Activated T-cell treated with anti-CD3 and anti-CD28 coated beads, Interleukin-2, amount 50 U/mL, for 4 hours (primary cell): ENCODE data around the gene JADE1. TPM values are rescaled to one million over a fixed set of nuclear protein-coding genes. Genes with fewer than 3 reads are reported as not detected.

Experiments used
- ATAC-seq, 2 donors: fragments of 200-7000 bp; cut with Tn5 transposase; one replicate each; pipeline ENCODE4 v1.10.0; 2021
- DNase-seq: peaks from one replicate; pipeline ENCODE4 v3.0.0-alpha.2; 2020
- H3K27me3 Mint-ChIP-seq: one replicate; pipeline ENCODE4 v1.8.0; 2021; ENCODE audit warnings: low read depth, mixed read lengths
- H3K36me3 Mint-ChIP-seq: one replicate; pipeline ENCODE4 v1.8.0; 2022; ENCODE audit warnings: mixed read lengths; ENCODE audit not compliant: insufficient read depth
- H3K4me1 Mint-ChIP-seq: one replicate; pipeline ENCODE4 v1.8.0; 2021; ENCODE audit warnings: low read depth, mixed read lengths
- H3K4me3 Mint-ChIP-seq: one replicate; pipeline ENCODE4 v1.8.0; 2021; ENCODE audit warnings: mild to moderate bottlenecking, moderate library complexity, mixed read lengths
- H3K9me3 Mint-ChIP-seq: one replicate; pipeline ENCODE4 v1.8.0; 2021; ENCODE audit warnings: mixed read lengths
- total RNA-seq, 3 donors: library from RNA; stranded (reverse); gene quantifications; one replicate each; pipeline ENCODE4 v1.2.1, GENCODE V29; 2021

JADE1 gene
- total RNA-seq, 3 donors from 2014 or later: 30.0 to 40.5 (median 39.1) TPM

GRCh38 chr4:128865132-128865531 is 55.6 kb downstream of the JADE1 start:
- ATAC-seq: no peak
- Mint-ChIP-seq H3K4me3 (no peak overlapping the region), H3K36me3 (peaks cover 42% of the 10 kb centered on the region), H3K9me3 (no peaks in the 10 kb centered on the region), H3K27me3 (no peaks in the 10 kb centered on the region), H3K4me1 (peaks cover 32% of the 10 kb centered on the region)
- DNase-seq: no peak

- DNase-seq: no peak
- Mint-ChIP-seq H3K4me3 (no peak overlapping the region), H3K4me1 (peaks cover 29% of the 10 kb centered on the region), H3K27me3 (no peaks in the 10 kb centered on the region), H3K36me3 (peaks cover 45% of the 10 kb centered on the region), H3K9me3 (no peaks in the 10 kb centered on the region)
- ATAC-seq: no peak
Measured at GRCh38 chr4:128866269-128866668, 56.8 kb downstream of the JADE1 start.

GRCh38 chr4:128866691-128867090 is 57.2 kb downstream of the JADE1 start:
- H3K27me3 Mint-ChIP-seq: no peaks in the 10 kb centered on the region
- H3K4me3 Mint-ChIP-seq: no peak overlapping the region
- peaks cover 46% of the 10 kb centered on the region for H3K36me3 Mint-ChIP-seq
- no peak for ATAC-seq
- peaks cover 25% of the 10 kb centered on the region for H3K4me1 Mint-ChIP-seq
- no peak for DNase-seq
- H3K9me3 Mint-ChIP-seq: no peaks in the 10 kb centered on the region

- peaks cover 51% of the 10 kb centered on the region for H3K36me3 Mint-ChIP-seq
- no peak for ATAC-seq
- peaks cover 6% of the 10 kb centered on the region for H3K4me1 Mint-ChIP-seq
- H3K4me3 Mint-ChIP-seq: no peak overlapping the region
- no peak for DNase-seq
- no peaks in the 10 kb centered on the region for H3K27me3 Mint-ChIP-seq
- no peaks in the 10 kb centered on the region for H3K9me3 Mint-ChIP-seq
Measured at GRCh38 chr4:128868758-128869157, 59.3 kb downstream of the JADE1 start.

- Mint-ChIP-seq H3K4me1 (peaks cover 6% of the 10 kb centered on the region), H3K36me3 (peaks cover 47% of the 10 kb centered on the region), H3K4me3 (no peak overlapping the region), H3K27me3 (no peaks in the 10 kb centered on the region), H3K9me3 (no peaks in the 10 kb centered on the region)
- ATAC-seq: peak; percentile 38 to 62
- no peak for DNase-seq
Measured at GRCh38 chr4:128869776-128870509, 60.4 kb downstream of the JADE1 start.

- peaks cover 6% of the 10 kb centered on the region for H3K4me1 Mint-ChIP-seq
- H3K27me3 Mint-ChIP-seq: no peaks in the 10 kb centered on the region
- no peak overlapping the region for H3K4me3 Mint-ChIP-seq
- H3K9me3 Mint-ChIP-seq: no peaks in the 10 kb centered on the region
- ATAC-seq: no peak
- no peak for DNase-seq
- H3K36me3 Mint-ChIP-seq: peaks cover 41% of the 10 kb centered on the region
Measured at GRCh38 chr4:128871948-128872347, 62.4 kb downstream of the JADE1 start.

DNA sequence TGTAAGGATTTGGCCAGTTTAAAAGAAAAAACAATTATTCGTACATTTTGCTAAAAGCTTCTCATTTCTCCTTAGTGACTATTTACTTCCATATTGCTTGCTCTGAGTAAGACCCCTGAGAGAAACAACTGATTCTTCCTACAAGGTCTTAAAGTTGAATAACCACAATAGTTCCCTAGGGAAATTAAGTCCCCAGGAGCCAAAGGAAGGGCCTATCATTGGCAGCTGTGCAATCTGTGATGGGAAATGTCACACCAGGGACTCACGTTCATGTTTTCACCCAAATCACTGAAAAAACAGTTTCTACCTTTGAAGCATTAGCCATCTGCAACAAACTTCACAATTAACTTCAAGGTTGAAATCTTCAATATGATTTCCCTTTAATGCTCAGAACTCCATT is 66.7 kb downstream of the JADE1 start:
- H3K4me3 Mint-ChIP-seq: no peak overlapping the region
- no peaks in the 10 kb centered on the region for H3K9me3 Mint-ChIP-seq
- DNase-seq: no peak
- ATAC-seq: no peak
- peaks cover 22% of the 10 kb centered on the region for H3K36me3 Mint-ChIP-seq
- H3K27me3 Mint-ChIP-seq: no peaks in the 10 kb centered on the region
- H3K4me1 Mint-ChIP-seq: no peaks in the 10 kb centered on the region

DNA sequence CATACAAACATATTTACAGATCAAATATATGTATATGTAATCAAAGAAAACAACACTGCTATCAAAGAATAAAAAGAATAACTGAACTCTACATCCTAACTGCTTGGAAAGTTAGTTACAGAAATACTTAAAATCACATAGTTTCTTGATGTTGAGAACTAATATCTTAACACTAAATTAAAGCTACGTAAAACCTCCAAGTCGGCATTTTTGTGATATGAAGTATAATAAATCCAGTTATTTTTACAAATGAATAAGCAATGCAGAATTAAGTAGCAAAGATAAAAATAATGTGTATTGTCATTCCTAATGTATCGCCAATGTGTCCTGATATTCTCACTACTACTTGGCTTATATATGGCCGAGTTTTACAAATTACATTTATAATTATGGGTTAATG is 68.4 kb downstream of the JADE1 start:
- no peaks in the 10 kb centered on the region for H3K27me3 Mint-ChIP-seq
- ATAC-seq (no peak), DNase-seq (no peak)
- H3K36me3 Mint-ChIP-seq: peaks cover 11% of the 10 kb centered on the region
- H3K9me3 Mint-ChIP-seq: no peaks in the 10 kb centered on the region
- H3K4me1 Mint-ChIP-seq: no peaks in the 10 kb centered on the region
- no peak overlapping the region for H3K4me3 Mint-ChIP-seq

DNA sequence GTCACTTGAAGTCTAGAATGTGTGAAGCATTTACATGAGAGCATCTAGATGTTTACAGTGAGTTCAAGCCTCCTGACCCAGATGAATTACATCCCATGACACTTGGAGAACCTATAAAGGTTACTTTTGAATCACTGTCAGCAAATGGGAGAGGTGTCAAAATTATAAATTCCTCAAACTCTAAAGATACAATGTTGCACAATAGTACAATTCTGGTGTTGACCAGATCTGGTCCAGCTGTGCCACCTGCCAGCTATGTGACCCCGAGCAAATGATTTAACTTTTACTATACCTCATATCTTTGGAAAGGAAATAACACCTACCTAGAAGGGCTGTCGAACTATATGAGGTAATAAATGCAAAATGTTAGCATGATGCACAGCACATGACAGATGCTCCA is 69.8 kb downstream of the JADE1 start:
- no peaks in the 10 kb centered on the region for H3K9me3 Mint-ChIP-seq
- no peak overlapping the region for H3K4me3 Mint-ChIP-seq
- ATAC-seq (no peak), DNase-seq (no peak)
- peaks cover 11% of the 10 kb centered on the region for H3K36me3 Mint-ChIP-seq
- no peaks in the 10 kb centered on the region for H3K27me3 Mint-ChIP-seq
- H3K4me1 Mint-ChIP-seq: no peaks in the 10 kb centered on the region

- ATAC-seq (no peak), DNase-seq (no peak)
- Mint-ChIP-seq H3K9me3 (no peaks in the 10 kb centered on the region), H3K4me1 (no peaks in the 10 kb centered on the region), H3K27me3 (no peaks in the 10 kb centered on the region), H3K4me3 (no peak overlapping the region), H3K36me3 (peaks cover 11% of the 10 kb centered on the region)
Measured at GRCh38 chr4:128879971-128880370, 70.5 kb downstream of the JADE1 start.

GRCh38 chr4:128880662-128881061 is 71.2 kb downstream of the JADE1 start:
- Mint-ChIP-seq H3K27me3 (no peaks in the 10 kb centered on the region), H3K4me1 (no peaks in the 10 kb centered on the region), H3K9me3 (no peaks in the 10 kb centered on the region), H3K4me3 (no peak overlapping the region), H3K36me3 (peaks cover 11% of the 10 kb centered on the region)
- no peak for DNase-seq
- no peak for ATAC-seq

GRCh38 chr4:128904821-128905220 is 95.3 kb downstream of the JADE1 start:
- no peaks in the 10 kb centered on the region for H3K4me1 Mint-ChIP-seq
- H3K4me3 Mint-ChIP-seq: no peak overlapping the region
- no peak for ATAC-seq
- no peaks in the 10 kb centered on the region for H3K27me3 Mint-ChIP-seq
- no peaks in the 10 kb centered on the region for H3K9me3 Mint-ChIP-seq
- H3K36me3 Mint-ChIP-seq: peaks cover 7% of the 10 kb centered on the region
- DNase-seq: no peak

- no peaks in the 10 kb centered on the region for H3K9me3 Mint-ChIP-seq
- no peak overlapping the region for H3K4me3 Mint-ChIP-seq
- DNase-seq: no peak
- H3K27me3 Mint-ChIP-seq: no peaks in the 10 kb centered on the region
- peaks cover 7% of the 10 kb centered on the region for H3K36me3 Mint-ChIP-seq
- ATAC-seq: no peak
- no peaks in the 10 kb centered on the region for H3K4me1 Mint-ChIP-seq
Measured at GRCh38 chr4:128906581-128906980, 97.1 kb downstream of the JADE1 start.

- no peak overlapping the region for H3K4me3 Mint-ChIP-seq
- no peaks in the 10 kb centered on the region for H3K27me3 Mint-ChIP-seq
- DNase-seq (no peak), ATAC-seq (no peak)
- H3K4me1 Mint-ChIP-seq: peaks cover under 1% of the 10 kb centered on the region
- peaks cover 3% of the 10 kb centered on the region for H3K36me3 Mint-ChIP-seq
- H3K9me3 Mint-ChIP-seq: no peaks in the 10 kb centered on the region
Measured at GRCh38 chr4:128907981-128908380, 98.5 kb downstream of the JADE1 start.

GRCh38 chr4:128908735-128909134 is 99.2 kb downstream of the JADE1 start:
- no peaks in the 10 kb centered on the region for H3K27me3 Mint-ChIP-seq
- H3K9me3 Mint-ChIP-seq: no peaks in the 10 kb centered on the region
- ATAC-seq (no peak), DNase-seq (no peak)
- H3K4me3 Mint-ChIP-seq: no peak overlapping the region
- H3K36me3 Mint-ChIP-seq: no peaks in the 10 kb centered on the region
- H3K4me1 Mint-ChIP-seq: peaks cover 3% of the 10 kb centered on the region
